K562 (cell line): Measurements from ENCODE around the gene CLCN1. TPM values are rescaled to one million over a fixed set of nuclear protein-coding genes. Genes with fewer than 3 reads are reported as not detected.

ENCODE experiments used
- CAMTA2 ChIP-seq: fragments of 250-450 bp; sonication (Bioruptor Pico); conservative IDR thresholded peaks from 2 replicates; pipeline ENCODE4 v1.5.1; 2022
- NR2C2 ChIP-seq, 2 experiments: fragments of 200-800 bp in 1 of 2; sonication (Bioruptor generic) in 1 of 2; sonication (generic) in 1 of 2; formaldehyde crosslinking in 1 of 2; IDR thresholded peaks; 2 replicates each; pipeline versions ENCODE4 v1.6.1 to v1.8.0; 2016 to 2022; ENCODE audit warnings: mild to moderate bottlenecking in 1 of 2, missing compliant biosample characterization in 1 of 2, missing genetic modification characterization in 1 of 2, missing genetic modification reagents in 1 of 2
- PTRF ChIP-seq: fragments of 450-650 bp; IDR thresholded peaks from 2 replicates; pipeline ENCODE4 v1.6.1; 2016; ENCODE audit warnings: mild to moderate bottlenecking, missing genetic modification characterization, missing compliant biosample characterization
- RREB1 ChIP-seq: fragments of 250-450 bp; sonication (Bioruptor Pico); IDR thresholded peaks from 2 replicates; pipeline ENCODE4 v1.4.0; 2020
- SIX5 ChIP-seq, 2 experiments: IDR thresholded peaks; 2 replicates each; pipeline ENCODE4 v1.6.1; 2011; ENCODE audit warnings: low read length in 2 of 2, borderline replicate concordance in 1 of 2, low read depth in 1 of 2, mild to moderate bottlenecking in 1 of 2, moderate library complexity in 1 of 2; ENCODE audit not compliant: insufficient read depth in 1 of 2
- SP1 ChIP-seq: sonication (generic); formaldehyde crosslinking; IDR thresholded peaks from 2 replicates; pipeline ENCODE4 v1.8.1; 2022; ENCODE audit warnings: mild to moderate bottlenecking, missing genetic modification reagents
- SREBF1 ChIP-seq: fragments of 150-350 bp; IDR thresholded peaks from 2 replicates; pipeline ENCODE4 v1.6.1; 2014; ENCODE audit warnings: antibody characterized with exemption, low read depth, low read length, borderline replicate concordance
- ZNF124 ChIP-seq: sonication (generic); formaldehyde crosslinking; IDR thresholded peaks from 2 replicates; pipeline ENCODE4 v1.8.1; 2022; ENCODE audit warnings: missing genetic modification reagents
- ZNF318 ChIP-seq, 2 experiments: fragments of 450-650 bp; IDR thresholded peaks; 2 replicates each; pipeline ENCODE4 v1.6.1; 2016; ENCODE audit warnings: mild to moderate bottlenecking in 2 of 2, borderline replicate concordance in 1 of 2, low read depth in 1 of 2, moderate library complexity in 1 of 2
- polyA plus RNA-seq, 8 experiments: library from polyadenylated mRNA; depleted of rRNA in 4 of 8; stranded (reverse) in 5 of 8; unstranded in 3 of 8; fragments of >200 nt; fragmentation: Nextera tagmentation in 2 of 8; fragmentation: Illumina TruSeq in 1 of 8; extraction: Ambion mirVana in 2 of 8; extraction: Trizol in 1 of 8; gene quantifications; 2 replicates each; pipeline versions ENCODE4 v1.2.1 to v1.2.3, GENCODE V29; 2011 to 2014; ENCODE audit warnings: inconsistent platforms in 1 of 8, missing spikeins in 1 of 8
- total RNA-seq, 7 experiments: library from RNA; depleted of rRNA in 6 of 7; stranded (reverse); fragments of >200 nt in 6 of 7; fragmentation: Illumina TruSeq in 2 of 7; extraction: Trizol in 2 of 7; gene quantifications; 2 replicates each; pipeline versions ENCODE4 v1.2.1 to v1.2.3, GENCODE V29; 2011 to 2021; ENCODE audit warnings: low replicate concordance in 1 of 7

CLCN1 gene
- total and polyA plus RNA-seq, 9 of the 15 experiments (the other 6 are each of a cell fraction or from before 2014, with no cell fraction given), result 0.01 to 0.11 (median 0.04) TPM; not detected in 4

- TF ChIP-seq RREB1 (peak; percentile 93), NR2C2 (CRISPR knock-in tag; IDR thresholded peaks at IDR 0.05) (peak; percentile 61; the same call in 1 of the 2 replicates), NR2C2 (tag; IDR thresholded peaks at IDR 0.05) (peak; percentile 59), PTRF (no peak), ZNF318 (IDR thresholded peaks at IDR 0.05; ENCODE audit: borderline replicate concordance in 1 of 2, low read depth in 1 of 2) (no peak), SP1 (peak; percentile 92; the same call in 1 of the 2 replicates), ZNF124 (no peak), SREBF1 (no peak), SIX5 (IDR thresholded peaks at IDR 0.05; ENCODE audit: borderline replicate concordance in 1 of 2, insufficient read depth in 1 of 2, low read depth in 1 of 2, low read length in 2 of 2) (no peak), CAMTA2 (CRISPR knock-in tag) (peak; percentile 98)
Measured at GRCh38 chr7:143287935-143288826, 27.7 kb upstream of the CLCN1 start, which contains the start of gene CASP2 (continued).
